ENCODE data around the gene SHISAL1. TPM values are rescaled to one million over a fixed set of nuclear protein-coding genes. Genes with fewer than 3 reads are reported as not detected.
A peak's percentile ranks its signal among the peaks of the same experiment; 100 is the strongest.
"Not testable (repeated sequence)": the region's sequence is repeated elsewhere in the genome, so short reads cannot be mapped to it uniquely, and the experiment has no call there.

The SHISAL1 gene
- total RNA-seq, 2 experiments from 2014 or later: not detected

DNA sequence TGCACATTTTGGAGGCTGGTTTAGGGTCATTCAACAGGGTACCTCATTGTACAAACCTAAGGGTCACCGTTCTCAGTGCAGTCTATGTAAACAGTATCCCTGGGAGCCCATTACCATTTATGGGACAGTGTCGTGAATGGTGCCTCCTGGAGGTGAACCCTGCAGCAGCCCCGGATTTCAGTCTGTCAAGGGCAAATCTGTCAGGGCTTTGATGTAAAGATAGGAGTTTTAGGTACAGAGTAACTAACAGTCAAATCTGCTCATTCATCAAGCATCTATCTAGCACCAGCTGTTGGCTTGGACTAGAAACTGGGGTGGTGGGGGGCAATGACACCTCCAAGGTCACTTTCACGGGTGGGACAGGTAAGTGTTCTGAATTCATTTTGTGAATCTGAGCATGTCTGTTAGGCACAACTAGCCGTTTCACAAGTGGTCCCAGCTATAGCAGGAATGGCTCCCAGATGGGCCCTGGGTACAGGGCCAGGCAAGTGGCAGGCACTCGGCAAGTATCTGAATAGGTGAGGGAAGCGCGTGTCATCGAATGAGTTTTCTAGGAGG, 68.4 kb downstream of the SHISAL1 start:
- Mint-ChIP-seq H3K9me3 (ENCODE audit: low read depth) (no peaks in the 10 kb centered on the region), H3K27ac (no peak overlapping the region), H3K4me1 (no peaks in the 10 kb centered on the region), H3K27me3 (peaks cover 23% of the 10 kb centered on the region), H3K36me3 (no peaks in the 10 kb centered on the region), H3K4me3 (no peak overlapping the region)
- ATAC-seq: no peak
- peak; percentile 15 for DNase-seq
- CTCF ChIA-PET: no interaction called here

DNA sequence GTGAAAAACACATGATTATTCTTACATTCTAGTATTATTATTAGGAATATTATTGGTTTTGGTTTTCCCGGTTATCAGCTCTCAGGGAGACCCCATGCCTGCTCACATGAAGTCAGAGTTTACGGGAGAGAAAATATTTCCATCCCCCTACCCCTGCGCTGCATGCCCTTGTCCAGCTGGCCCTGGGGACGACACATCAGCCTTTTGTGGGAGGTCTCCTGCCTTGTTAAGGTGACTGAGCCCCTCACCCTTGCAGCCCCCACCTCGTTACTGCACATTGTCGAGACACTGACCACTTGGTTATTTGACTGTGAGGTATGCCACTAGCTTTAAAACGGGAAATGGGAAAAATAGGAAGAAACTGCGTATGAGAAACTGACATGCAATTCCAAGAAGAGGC, 69.0 kb downstream of the SHISAL1 start:
- H3K4me3 Mint-ChIP-seq: no peak overlapping the region
- CTCF ChIA-PET: no interaction called here
- no peaks in the 10 kb centered on the region for H3K4me1 Mint-ChIP-seq
- peaks cover 28% of the 10 kb centered on the region for H3K27me3 Mint-ChIP-seq
- no peak for DNase-seq
- no peak overlapping the region for H3K27ac Mint-ChIP-seq
- no peak for ATAC-seq
- no peaks in the 10 kb centered on the region for H3K36me3 Mint-ChIP-seq
- no peaks in the 10 kb centered on the region for H3K9me3 Mint-ChIP-seq (ENCODE audit: low read depth)

DNA sequence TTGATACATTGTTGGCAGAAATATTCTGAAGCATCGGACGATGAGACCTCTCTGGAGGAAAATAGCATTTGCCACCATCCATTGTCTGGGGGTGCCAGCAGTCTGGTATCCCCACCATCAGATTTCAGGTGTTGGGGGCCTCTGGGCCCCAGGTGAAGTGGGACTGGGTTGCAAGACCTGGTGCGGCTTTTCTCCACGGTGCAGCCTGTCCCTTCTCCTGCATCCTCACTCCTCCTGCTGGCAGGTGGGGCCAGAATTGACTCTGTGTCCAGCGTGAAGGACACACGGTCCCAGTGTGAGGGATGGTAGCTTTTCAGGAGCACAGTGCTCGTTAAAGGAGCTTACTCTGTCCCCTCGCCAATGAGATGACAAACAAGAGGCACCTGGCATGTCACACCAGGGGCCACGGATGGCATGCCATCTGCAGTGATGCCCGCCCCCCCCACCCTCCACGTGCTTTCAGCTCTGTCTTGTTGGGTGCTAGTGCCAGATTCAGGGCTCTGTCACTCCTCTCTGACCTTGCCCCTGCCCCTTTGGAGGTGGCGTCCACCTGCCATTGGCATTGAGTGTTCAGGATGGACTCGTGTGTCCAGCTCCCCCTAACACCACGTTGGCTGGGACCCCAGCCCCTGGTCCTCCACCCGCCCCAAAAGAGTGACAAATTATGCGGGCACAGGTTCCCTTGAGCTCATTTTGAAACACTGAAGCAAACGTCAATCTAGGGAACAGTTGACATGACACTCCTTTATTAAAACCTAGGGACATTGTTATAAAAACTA, 69.6 kb downstream of the SHISAL1 start:
- Mint-ChIP-seq H3K9me3 (ENCODE audit: low read depth) (no peaks in the 10 kb centered on the region), H3K27ac (no peak overlapping the region), H3K27me3 (peaks cover 32% of the 10 kb centered on the region), H3K4me1 (no peaks in the 10 kb centered on the region), H3K36me3 (no peaks in the 10 kb centered on the region), H3K4me3 (no peak overlapping the region)
- ATAC-seq (no peak), DNase-seq (peak; percentile 15)
- CTCF ChIA-PET: no interaction called here

DNA sequence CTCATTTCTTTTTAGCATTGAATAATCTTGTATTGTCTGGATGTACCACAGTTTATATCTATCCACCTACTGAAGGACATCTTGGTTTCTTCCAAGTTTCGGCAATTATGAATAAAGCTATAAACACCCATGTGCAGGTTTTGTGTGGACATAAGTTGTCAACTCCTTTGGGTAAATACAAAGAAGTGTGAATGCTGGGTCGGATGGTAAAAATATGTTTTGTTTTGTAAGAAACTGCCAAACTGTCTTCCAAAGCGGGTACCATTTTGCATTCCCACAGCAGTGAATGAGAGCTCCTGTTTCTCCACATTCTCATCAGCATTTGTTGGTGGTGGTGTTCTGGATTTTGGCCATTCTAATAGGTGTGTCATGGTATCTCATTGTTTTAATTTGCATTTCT, 71.6 kb downstream of the SHISAL1 start:
- ATAC-seq; CTCF ChIA-PET; H3K36me3 Mint-ChIP-seq; H3K4me1 Mint-ChIP-seq; H3K4me3 Mint-ChIP-seq; DNase-seq; H3K27ac Mint-ChIP-seq; H3K9me3 Mint-ChIP-seq (ENCODE audit: low read depth): not testable (repeated sequence)
- H3K27me3 Mint-ChIP-seq: peaks cover 43% of the 10 kb centered on the region

DNA sequence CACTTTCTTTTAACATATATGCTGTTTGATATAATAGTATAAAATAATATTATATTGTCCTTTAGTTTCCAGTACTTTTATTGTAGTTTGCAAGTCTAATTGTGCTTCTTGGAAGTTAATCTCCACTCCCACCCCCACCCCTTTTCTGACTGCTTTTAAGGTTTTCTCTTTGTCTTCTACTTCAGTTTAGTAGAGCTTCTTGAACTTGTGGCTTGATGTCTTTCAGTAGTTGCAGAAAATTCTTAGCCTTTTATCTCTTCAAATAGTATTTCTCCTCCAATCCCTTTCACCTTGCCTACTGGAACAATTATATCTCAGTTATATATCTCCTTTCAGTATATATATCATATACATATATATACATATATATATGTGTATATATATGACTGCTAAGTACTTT, 75.5 kb downstream of the SHISAL1 start:
- CTCF ChIA-PET: interaction anchor here (0.6 to 0.7 kb wide), 2 partner anchors 29 to 231 kb away, joined by 3 to 5 read pairs; no protein-coding TSS in a partner anchor

DNA sequence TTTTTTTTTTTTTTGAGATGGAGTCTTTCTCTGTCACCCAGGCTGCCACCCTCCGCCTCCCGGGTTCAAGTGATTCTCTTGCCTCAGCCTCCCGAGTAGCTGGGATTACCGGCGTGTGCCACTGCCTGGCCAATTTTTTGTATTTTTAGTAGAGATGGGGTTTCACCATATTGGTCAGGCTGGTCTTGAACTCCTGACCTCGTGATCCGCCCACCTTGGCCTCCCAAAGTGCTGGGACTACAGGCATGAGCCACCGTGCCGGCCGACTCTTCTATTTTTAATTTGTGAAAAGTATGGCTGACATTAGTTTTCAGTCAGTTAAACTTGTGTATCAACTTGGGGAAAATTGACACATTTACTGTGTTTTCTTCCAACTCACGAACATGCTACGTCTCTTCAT, 78.4 kb downstream of the SHISAL1 start:
- H3K36me3 Mint-ChIP-seq; DNase-seq; ATAC-seq; H3K4me1 Mint-ChIP-seq; H3K9me3 Mint-ChIP-seq (ENCODE audit: low read depth); H3K27ac Mint-ChIP-seq; H3K4me3 Mint-ChIP-seq: not testable (repeated sequence)
- H3K27me3 Mint-ChIP-seq: peaks cover 30% of the 10 kb centered on the region
- CTCF ChIA-PET: interaction anchor here (0.7 kb wide), 1 partner anchor 18 kb away, joined by 3 read pairs; no protein-coding TSS in a partner anchor

More for the DNA sequence above, 75.5 kb downstream of the SHISAL1 start:
- H3K36me3 Mint-ChIP-seq: no peaks in the 10 kb centered on the region
- no peaks in the 10 kb centered on the region for H3K4me1 Mint-ChIP-seq
- no peak for ATAC-seq
- no peak overlapping the region for H3K27ac Mint-ChIP-seq
- H3K9me3 Mint-ChIP-seq (ENCODE audit: low read depth): no peaks in the 10 kb centered on the region
- peaks cover 40% of the 10 kb centered on the region for H3K27me3 Mint-ChIP-seq
- H3K4me3 Mint-ChIP-seq: no peak overlapping the region
- no peak for DNase-seq

DNA sequence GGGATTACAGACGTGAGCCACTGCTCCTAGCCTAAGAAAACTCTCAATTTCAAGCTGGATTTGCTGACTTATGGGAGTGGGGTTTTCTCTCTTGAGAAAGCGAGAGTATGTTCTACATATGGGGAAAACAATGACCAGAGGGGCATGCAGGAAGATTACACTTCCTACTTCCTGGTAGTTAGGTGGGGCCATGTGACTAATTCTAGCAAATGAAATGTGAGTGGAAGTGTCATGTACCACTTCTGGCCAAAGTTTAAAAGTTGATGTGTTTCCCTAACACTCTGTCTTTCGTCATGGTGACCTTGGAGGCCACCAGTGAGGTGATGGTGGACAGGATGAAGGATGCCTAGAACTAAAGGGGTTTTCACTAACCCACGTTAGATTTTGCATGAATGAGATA, 81.5 kb downstream of the SHISAL1 start:
- Mint-ChIP-seq H3K27me3 (peaks cover 17% of the 10 kb centered on the region), H3K4me3 (no peak overlapping the region), H3K27ac (no peak overlapping the region), H3K4me1 (no peaks in the 10 kb centered on the region), H3K9me3 (ENCODE audit: low read depth) (peaks cover 2% of the 10 kb centered on the region), H3K36me3 (no peaks in the 10 kb centered on the region)
- CTCF ChIA-PET: no interaction called here
- no peak for ATAC-seq
- no peak for DNase-seq

DNA sequence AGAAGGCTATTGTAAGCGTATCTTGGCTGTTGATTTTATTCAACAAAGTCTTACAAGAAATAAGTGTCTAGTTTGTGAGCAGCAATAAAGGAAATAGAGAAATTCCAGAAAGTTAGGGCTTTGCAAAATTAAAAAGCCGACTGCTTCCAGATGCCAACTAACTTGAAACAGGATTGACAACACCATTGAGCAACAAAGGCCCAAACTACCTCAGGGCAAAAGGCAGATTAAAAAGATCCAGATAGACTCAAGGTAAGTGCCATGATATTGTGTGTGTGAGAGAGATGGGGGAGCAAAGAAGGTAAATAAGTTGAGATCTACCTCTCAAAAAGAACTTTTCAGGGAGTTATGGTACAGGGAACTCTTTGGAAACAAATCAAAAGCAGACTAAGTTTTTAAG, 82.9 kb downstream of the SHISAL1 start:
- ATAC-seq (no peak), DNase-seq (no peak)
- CTCF ChIA-PET: interaction anchor here (1.5 kb wide), 1 partner anchor 396 kb away, joined by 3 read pairs; no protein-coding TSS in a partner anchor
- H3K4me3 Mint-ChIP-seq: no peak overlapping the region
- no peaks in the 10 kb centered on the region for H3K4me1 Mint-ChIP-seq
- no peaks in the 10 kb centered on the region for H3K36me3 Mint-ChIP-seq
- H3K9me3 Mint-ChIP-seq (ENCODE audit: low read depth): peaks cover 2% of the 10 kb centered on the region
- no peak overlapping the region for H3K27ac Mint-ChIP-seq
- peaks cover 27% of the 10 kb centered on the region for H3K27me3 Mint-ChIP-seq

DNA sequence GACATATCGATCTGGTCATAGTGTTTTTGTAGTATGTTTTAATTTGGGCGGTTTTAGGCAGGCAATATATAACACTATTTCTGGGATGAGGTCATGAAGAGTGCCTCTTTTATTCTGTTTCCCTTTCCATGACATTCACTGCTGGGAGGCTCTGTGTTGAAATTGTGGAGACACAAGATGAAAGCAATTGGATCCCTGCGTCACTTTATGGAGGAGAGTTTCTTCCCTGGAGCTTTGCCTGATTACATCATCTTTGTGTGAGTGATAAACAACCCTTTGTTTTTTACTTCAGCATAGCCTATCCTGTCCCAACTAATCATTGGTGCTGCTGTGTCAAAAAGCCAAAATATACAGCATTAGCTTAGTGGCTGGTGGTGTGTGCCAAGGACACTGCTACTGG, 83.4 kb downstream of the SHISAL1 start:
- no peak overlapping the region for H3K4me3 Mint-ChIP-seq
- no peaks in the 10 kb centered on the region for H3K4me1 Mint-ChIP-seq
- H3K9me3 Mint-ChIP-seq (ENCODE audit: low read depth): peaks cover 2% of the 10 kb centered on the region
- H3K27ac Mint-ChIP-seq: no peak overlapping the region
- ATAC-seq (no peak), DNase-seq (no peak)
- peaks cover 29% of the 10 kb centered on the region for H3K27me3 Mint-ChIP-seq
- CTCF ChIA-PET: interaction anchor here (1.5 kb wide), 1 partner anchor 396 kb away, joined by 3 read pairs; no protein-coding TSS in a partner anchor
- no peaks in the 10 kb centered on the region for H3K36me3 Mint-ChIP-seq

DNA sequence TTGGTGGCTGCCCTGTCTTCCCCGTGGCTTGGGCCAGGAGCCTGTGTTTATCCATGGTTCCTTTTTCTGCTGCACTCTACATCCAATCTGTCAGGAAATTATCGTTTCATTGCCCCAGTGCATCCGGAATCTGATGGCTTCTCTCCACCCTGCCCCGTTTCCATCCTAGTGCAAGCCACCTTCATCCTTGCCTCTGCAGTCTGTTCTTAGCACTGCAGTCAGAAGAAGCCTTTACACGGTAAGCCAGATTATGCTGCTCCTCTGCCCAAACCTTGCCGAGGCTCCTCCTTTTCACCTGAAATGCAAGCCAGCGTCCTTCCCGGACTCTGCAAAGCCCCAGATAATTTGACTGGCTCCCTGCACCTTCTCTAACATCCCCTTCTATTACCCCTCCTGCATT, 86.9 kb downstream of the SHISAL1 start:
- DNase-seq: no peak
- Mint-ChIP-seq H3K27me3 (peaks cover 23% of the 10 kb centered on the region), H3K4me1 (no peaks in the 10 kb centered on the region), H3K4me3 (no peak overlapping the region), H3K27ac (no peak overlapping the region), H3K9me3 (ENCODE audit: low read depth) (peaks cover 2% of the 10 kb centered on the region), H3K36me3 (no peaks in the 10 kb centered on the region)
- ATAC-seq: no peak
- CTCF ChIA-PET: no interaction called here

DNA sequence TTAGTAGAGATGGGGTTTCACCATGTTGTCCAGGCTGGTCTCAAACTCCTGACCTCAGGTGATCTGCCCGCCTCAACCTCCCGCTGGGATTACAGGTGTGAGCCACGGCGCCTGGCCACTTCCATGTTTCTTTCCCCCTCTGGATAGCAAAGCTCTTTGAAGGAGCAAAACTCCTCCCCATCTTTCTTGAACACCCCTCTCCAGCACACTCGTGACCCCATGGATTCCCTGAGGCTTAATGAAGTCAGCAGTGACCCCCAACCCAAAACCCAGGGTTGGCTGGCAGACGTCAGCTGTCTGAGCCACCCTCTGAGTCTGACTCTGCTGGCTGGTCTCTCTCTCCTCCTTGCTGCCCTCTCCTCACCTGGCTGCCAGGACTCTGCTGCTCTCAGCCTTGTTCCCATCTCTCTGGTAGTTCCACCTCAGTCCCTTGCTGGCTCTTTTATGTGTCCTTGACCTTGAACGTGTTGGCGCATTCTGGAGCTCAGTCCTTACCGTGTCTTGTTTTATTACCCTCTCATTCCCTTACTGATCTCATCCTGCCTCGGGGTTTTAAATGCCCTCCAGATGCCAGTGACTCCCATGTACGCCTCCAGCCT, 87.6 kb downstream of the SHISAL1 start:
- H3K27ac Mint-ChIP-seq: no peak overlapping the region
- no peaks in the 10 kb centered on the region for H3K36me3 Mint-ChIP-seq
- H3K4me1 Mint-ChIP-seq: no peaks in the 10 kb centered on the region
- H3K27me3 Mint-ChIP-seq: peaks cover 22% of the 10 kb centered on the region
- H3K4me3 Mint-ChIP-seq: no peak overlapping the region
- no peak for ATAC-seq
- peaks cover 2% of the 10 kb centered on the region for H3K9me3 Mint-ChIP-seq (ENCODE audit: low read depth)
- CTCF ChIA-PET: no interaction called here
- DNase-seq: no peak

DNA sequence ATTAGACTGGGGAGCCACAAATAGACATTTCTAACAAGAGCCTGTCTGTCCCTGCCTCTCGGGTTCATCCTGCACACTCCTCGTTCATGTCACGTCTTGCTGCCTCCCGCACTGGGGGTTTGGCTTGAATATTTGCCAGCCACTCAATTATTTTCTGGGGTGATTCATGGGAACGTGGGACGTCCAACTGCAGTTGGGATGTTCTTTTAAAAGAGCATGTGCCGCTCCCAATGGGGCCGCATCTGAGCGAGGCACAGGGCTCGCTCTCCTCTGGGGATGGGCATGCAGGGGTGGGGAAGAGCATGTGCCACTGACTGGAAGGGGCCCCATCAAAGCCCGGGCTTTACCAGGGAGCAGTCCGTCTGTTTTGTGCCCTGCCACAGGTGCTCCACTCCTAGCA, 88.6 kb downstream of the SHISAL1 start:
- Mint-ChIP-seq H3K27me3 (peaks cover 19% of the 10 kb centered on the region), H3K4me1 (no peaks in the 10 kb centered on the region), H3K4me3 (no peak overlapping the region), H3K27ac (no peak overlapping the region), H3K9me3 (ENCODE audit: low read depth) (peaks cover under 1% of the 10 kb centered on the region), H3K36me3 (no peaks in the 10 kb centered on the region)
- CTCF ChIA-PET: no interaction called here
- ATAC-seq: no peak
- peak; percentile 15 for DNase-seq

DNA sequence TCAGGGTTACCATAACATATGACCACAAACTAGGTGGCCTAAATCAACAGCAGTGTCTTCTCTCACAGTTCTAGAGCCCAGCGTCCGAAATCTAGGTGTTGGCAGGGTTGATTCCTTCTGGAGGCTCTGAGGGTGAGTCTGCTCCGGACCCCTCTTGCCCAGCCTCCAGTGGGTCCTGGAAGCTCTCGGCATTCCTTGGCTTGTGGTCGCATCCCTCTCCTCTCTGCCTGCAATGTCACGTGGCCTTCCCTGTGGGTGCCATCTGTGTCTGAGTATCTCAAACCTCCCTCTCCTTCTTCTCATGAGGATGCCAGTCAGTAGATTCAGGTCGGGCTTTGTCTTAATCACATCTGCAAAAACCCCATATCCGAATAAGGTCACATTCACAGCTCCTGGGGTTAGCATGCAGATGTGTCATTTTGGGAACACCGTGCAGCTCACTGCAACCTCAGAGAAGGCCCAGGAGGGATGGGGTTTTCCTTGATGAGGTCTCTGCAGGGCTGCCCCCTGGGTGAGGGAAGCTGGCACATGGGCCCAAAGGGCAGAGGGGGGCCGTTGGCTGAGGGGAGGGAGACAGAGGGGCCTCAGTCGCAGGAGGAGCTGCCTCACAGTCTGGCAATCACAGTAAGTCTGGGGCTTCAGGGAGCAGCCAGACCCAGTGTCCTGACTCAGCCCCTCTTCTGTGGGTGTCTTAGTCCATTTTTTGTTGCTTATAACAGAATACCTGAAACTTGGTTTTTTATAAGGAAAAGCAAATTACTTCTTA, 90.9 kb downstream of the SHISAL1 start:
- no peaks in the 10 kb centered on the region for H3K4me1 Mint-ChIP-seq
- no peaks in the 10 kb centered on the region for H3K36me3 Mint-ChIP-seq
- ATAC-seq (no peak), DNase-seq (peak; percentile 26)
- no peak overlapping the region for H3K27ac Mint-ChIP-seq
- no peak overlapping the region for H3K4me3 Mint-ChIP-seq
- peaks cover 15% of the 10 kb centered on the region for H3K27me3 Mint-ChIP-seq
- H3K9me3 Mint-ChIP-seq (ENCODE audit: low read depth): no peaks in the 10 kb centered on the region
- CTCF ChIA-PET: no interaction called here

Measured in activated CD8-positive, alpha-beta memory T cell treated with anti-CD3 and anti-CD28 coated beads, Interleukin-2, amount 10 ng/mL, durations not matched to agents 7 days and 5 days (primary cell).